B cell (primary cell): Measurements from ENCODE around the gene ANTXR1. TPM values are rescaled to one million over a fixed set of nuclear protein-coding genes. Genes with fewer than 3 reads are reported as not detected.

Experiments used
- ATAC-seq: fragments of 200-7000 bp; cut with Tn5 transposase; one replicate; pipeline ENCODE4 v1.10.0; 2021; ENCODE audit warnings: low read depth, mild to moderate bottlenecking, moderate number of reproducible peaks, moderate library complexity
- CTCF ChIA-PET: fragments of 350-600 bp; sonication (Branson Sonifier 250); formaldehyde crosslinking; loops from one replicate; lab custom pipeline; 2021; ENCODE audit warnings: antibody characterized with exemption, inconsistent platforms; lab: Charles Lee
- POLR2A ChIA-PET: fragments of 350-600 bp; sonication (Branson Sonifier 250); formaldehyde crosslinking; loops from one replicate; lab custom pipeline; 2021; ENCODE audit warnings: antibody characterized with exemption; lab: Charles Lee
- DNase-seq: peaks from one replicate; pipeline ENCODE4 v3.0.0; 2013
- H2AFZ ChIP-seq: 2 replicates; pipeline ENCODE4 v1.6.1; 2012; ENCODE audit warnings: mild to moderate bottlenecking, low read depth, low read length; ENCODE audit not compliant: insufficient read depth, poor library complexity, severe bottlenecking
- H3K27ac ChIP-seq, 2 donors: 1 replicate in 1 of 2; 2 replicates in 1 of 2; pipeline ENCODE4 v1.5.1; 2012 to 2013; ENCODE audit warnings: low read length in 2 of 2, mild to moderate bottlenecking in 2 of 2, moderate library complexity in 1 of 2
- H3K27me3 ChIP-seq, 4 experiments: fragments of 200-600 bp in 1 of 4; sonication (generic) in 1 of 4; replicated peaks in 1 of 4; 1 replicate in 2 of 4; 2 replicates in 2 of 4; pipeline versions ENCODE4 v1.6.1 to v1.7.0; 2013 to 2016; ENCODE audit warnings: low read length in 3 of 4, mild to moderate bottlenecking in 2 of 4, mixed read lengths in 1 of 4, moderate library complexity in 1 of 4; ENCODE audit not compliant: insufficient read depth in 4 of 4, control insufficient read depth in 3 of 4; ENCODE audit errors: control extremely low read depth in 1 of 4
- H3K36me3 ChIP-seq, 2 experiments: replicated peaks in 1 of 2; 1 replicate in 1 of 2; 2 replicates in 1 of 2; pipeline versions ENCODE4 v1.6.1 to v1.7.1; 2013; ENCODE audit warnings: low read length in 1 of 2; ENCODE audit not compliant: insufficient read depth in 2 of 2, control insufficient read depth in 1 of 2; ENCODE audit errors: control extremely low read depth in 1 of 2, extremely low read depth in 1 of 2
- H3K4me1 ChIP-seq, 2 donors: fragments of 200-600 bp in 1 of 2; sonication (generic) in 1 of 2; 1 replicate in 1 of 2; 2 replicates in 1 of 2; pipeline versions ENCODE4 v1.5.1 to v1.6.1; 2013 to 2017; ENCODE audit warnings: low read length in 2 of 2; ENCODE audit not compliant: control insufficient read depth in 2 of 2, insufficient read depth in 2 of 2
- H3K4me2 ChIP-seq: replicated peaks from 2 replicates; pipeline ENCODE3; 2012; ENCODE audit warnings: mild to moderate bottlenecking, low read depth, low read length; ENCODE audit not compliant: poor library complexity, severe bottlenecking
- H3K4me3 ChIP-seq, 5 experiments: fragments of 200-600 bp in 1 of 5; sonication (generic) in 1 of 5; 1 replicate in 3 of 5; 2 replicates in 2 of 5; pipeline versions ENCODE4 v1.5.1 to v1.7.0; 2011 to 2016; ENCODE audit warnings: low read length in 4 of 5, mild to moderate bottlenecking in 4 of 5, low read depth in 2 of 5, control low read depth in 1 of 5, moderate library complexity in 1 of 5; ENCODE audit not compliant: insufficient read depth in 1 of 5; ENCODE audit errors: control extremely low read depth in 1 of 5, extremely low read depth in 1 of 5
- H3K79me2 ChIP-seq: fragments of 200-600 bp; sonication (generic); one replicate; pipeline ENCODE4 v1.6.0; 2016; ENCODE audit warnings: low read length; ENCODE audit not compliant: control insufficient read depth, insufficient read depth
- H3K9ac ChIP-seq: fragments of 200-600 bp; sonication (generic); 2 replicates; pipeline ENCODE4 v1.6.1; 2017; ENCODE audit warnings: mild to moderate bottlenecking, low read length, moderate library complexity
- H3K9me3 ChIP-seq, 3 donors: one replicate each; pipeline versions ENCODE4 v1.6.1 to v1.7.1; 2013; ENCODE audit warnings: low read length in 2 of 3; ENCODE audit not compliant: control insufficient read depth in 2 of 3, insufficient read depth in 1 of 3; ENCODE audit errors: control extremely low read depth in 1 of 3
- H4K20me1 ChIP-seq: 2 replicates; pipeline ENCODE4 v1.6.0; 2012; ENCODE audit warnings: mild to moderate bottlenecking, low read length; ENCODE audit not compliant: insufficient read depth, control insufficient read depth, poor library complexity, severe bottlenecking
- H3K27ac Mint-ChIP-seq: one replicate; pipeline ENCODE4 v1.8.0; 2021; ENCODE audit warnings: mixed read lengths
- H3K27me3 Mint-ChIP-seq: one replicate; pipeline ENCODE4 v1.8.0; 2021; ENCODE audit warnings: mixed read lengths
- H3K4me1 Mint-ChIP-seq: one replicate; pipeline ENCODE4 v1.8.0; 2021; ENCODE audit warnings: mixed read lengths
- H3K4me3 Mint-ChIP-seq: one replicate; pipeline ENCODE4 v1.8.0; 2021; ENCODE audit warnings: mixed read lengths
- H3K9me3 Mint-ChIP-seq: one replicate; pipeline ENCODE4 v1.8.0; 2022; ENCODE audit warnings: mixed read lengths; ENCODE audit not compliant: insufficient read depth
- EZH2 ChIP-seq: IDR thresholded peaks from 2 replicates; pipeline ENCODE4 v1.6.1; 2012; ENCODE audit warnings: borderline replicate concordance, low read depth, mild to moderate bottlenecking, moderate library complexity, low read length; ENCODE audit not compliant: insufficient read depth, poor library complexity, severe bottlenecking
- WGBS: methylation state at CpG from one replicate; pipeline ENCODE4 v1.1.5; 2013; ENCODE audit warnings: missing lambda C conversion rate; ENCODE audit not compliant: insufficient coverage; 5-methylcytosine and 5-hydroxymethylcytosine counted together
- intact Hi-C: fragments of 100-400 bp; cut with micrococcal nuclease; formaldehyde crosslinking; loops from one replicate; pipeline ENCODE4 v1.10.0; 2022
- polyA plus RNA-seq: library from polyadenylated mRNA; depleted of rRNA; stranded (reverse); fragments of >200 nt; gene quantifications from 2 replicates; pipeline ENCODE4 v1.2.3, GENCODE V29; 2012
- total RNA-seq, 2 donors: library from RNA; stranded (reverse); fragments of 120-200 nt in 1 of 2; gene quantifications; 1 replicate in 1 of 2; 2 replicates in 1 of 2; pipeline versions ENCODE4 v1.2.3 to v1.2.4, GENCODE V29; 2013 to 2022
- TF ChIP-seq, protein P1 (sequence below): fragments of 200-600 bp; IDR thresholded peaks from one replicate; pipeline ENCODE4 v1.8.0; 2022; ENCODE audit warnings: antibody characterized with exemption, mild to moderate bottlenecking

ANTXR1 gene
- total and polyA plus RNA-seq, 2 donors (not counting 1 experiment from before 2014, with no cell fraction given), result not detected

- Histone ChIP-seq H3K9me3 (no peaks in the 10 kb centered on the region), H3K4me1 (no peaks in the 10 kb centered on the region), H3K79me2 (no peaks in the 10 kb centered on the region), H3K4me3 (no peak overlapping the region), H2AFZ (no peak overlapping the region), H3K27me3 (peaks cover 0 to 7% (median 5%) of the 10 kb centered on the region in 4 experiments), H3K4me2 (no peak overlapping the region), H3K9ac (no peak overlapping the region), H3K36me3 (no peaks in the 10 kb centered on the region), H4K20me1 (no peaks in the 10 kb centered on the region), H3K27ac (no peak overlapping the region)
- DNase-seq, result no peak
- ChIA-PET POLR2A (no interaction called here), CTCF (no interaction called here)
- Mint-ChIP-seq H3K27me3 (peaks cover 42% of the 10 kb centered on the region), H3K27ac (no peak overlapping the region), H3K4me3 (no peak overlapping the region), H3K9me3 (no peaks in the 10 kb centered on the region), H3K4me1 (no peaks in the 10 kb centered on the region)
- ATAC-seq, result no peak
- WGBS, result no CpG with 5 or more reads among the region's 3 CpGs
- intact Hi-C loops, result no loop called here
- TF ChIP-seq EZH2, result no peak
- TF ChIP-seq, protein P1, sequence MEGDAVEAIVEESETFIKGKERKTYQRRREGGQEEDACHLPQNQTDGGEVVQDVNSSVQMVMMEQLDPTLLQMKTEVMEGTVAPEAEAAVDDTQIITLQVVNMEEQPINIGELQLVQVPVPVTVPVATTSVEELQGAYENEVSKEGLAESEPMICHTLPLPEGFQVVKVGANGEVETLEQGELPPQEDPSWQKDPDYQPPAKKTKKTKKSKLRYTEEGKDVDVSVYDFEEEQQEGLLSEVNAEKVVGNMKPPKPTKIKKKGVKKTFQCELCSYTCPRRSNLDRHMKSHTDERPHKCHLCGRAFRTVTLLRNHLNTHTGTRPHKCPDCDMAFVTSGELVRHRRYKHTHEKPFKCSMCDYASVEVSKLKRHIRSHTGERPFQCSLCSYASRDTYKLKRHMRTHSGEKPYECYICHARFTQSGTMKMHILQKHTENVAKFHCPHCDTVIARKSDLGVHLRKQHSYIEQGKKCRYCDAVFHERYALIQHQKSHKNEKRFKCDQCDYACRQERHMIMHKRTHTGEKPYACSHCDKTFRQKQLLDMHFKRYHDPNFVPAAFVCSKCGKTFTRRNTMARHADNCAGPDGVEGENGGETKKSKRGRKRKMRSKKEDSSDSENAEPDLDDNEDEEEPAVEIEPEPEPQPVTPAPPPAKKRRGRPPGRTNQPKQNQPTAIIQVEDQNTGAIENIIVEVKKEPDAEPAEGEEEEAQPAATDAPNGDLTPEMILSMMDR, result no peak
Measured at GRCh38 chr2:69271831-69272257, 258.9 kb downstream of the ANTXR1 start.

GRCh38 chr2:69272803-69273471, 260.0 kb downstream of the ANTXR1 start:
- ChIA-PET POLR2A (no interaction called here), CTCF (no interaction called here)
- no peak overlapping the region for H3K9ac ChIP-seq
- peaks cover 0 to 7% (median 5%) of the 10 kb centered on the region in 4 experiments for H3K27me3 ChIP-seq
- no peak overlapping the region for H3K4me2 ChIP-seq
- no peak for TF ChIP-seq EZH2
- no peaks in the 10 kb centered on the region for H3K9me3 Mint-ChIP-seq
- H3K79me2 ChIP-seq, result no peaks in the 10 kb centered on the region
- intact Hi-C loops, result no loop called here
- no peaks in the 10 kb centered on the region for H3K4me1 Mint-ChIP-seq
- H3K4me1 ChIP-seq, result no peaks in the 10 kb centered on the region
- H3K27ac Mint-ChIP-seq, result no peak overlapping the region
- no peak overlapping the region for H2AFZ ChIP-seq
- ATAC-seq (no peak), DNase-seq (no peak)
- no peak overlapping the region for H3K27ac ChIP-seq
- H3K36me3 ChIP-seq, result no peaks in the 10 kb centered on the region
- no peaks in the 10 kb centered on the region for H4K20me1 ChIP-seq
- H3K4me3 Mint-ChIP-seq, result no peak overlapping the region
- no peak overlapping the region for H3K4me3 ChIP-seq
- 73% methylated on average over 8 of the region's 9 CpGs for WGBS
- H3K27me3 Mint-ChIP-seq, result peaks cover 42% of the 10 kb centered on the region
- H3K9me3 ChIP-seq, result no peaks in the 10 kb centered on the region
